ENCODE results near the gene MUC4.
"Not testable (repeated sequence)": the region's sequence is repeated elsewhere in the genome, so short reads cannot be mapped to it uniquely, and the experiment has no call there.

The MUC4 gene

DNA sequence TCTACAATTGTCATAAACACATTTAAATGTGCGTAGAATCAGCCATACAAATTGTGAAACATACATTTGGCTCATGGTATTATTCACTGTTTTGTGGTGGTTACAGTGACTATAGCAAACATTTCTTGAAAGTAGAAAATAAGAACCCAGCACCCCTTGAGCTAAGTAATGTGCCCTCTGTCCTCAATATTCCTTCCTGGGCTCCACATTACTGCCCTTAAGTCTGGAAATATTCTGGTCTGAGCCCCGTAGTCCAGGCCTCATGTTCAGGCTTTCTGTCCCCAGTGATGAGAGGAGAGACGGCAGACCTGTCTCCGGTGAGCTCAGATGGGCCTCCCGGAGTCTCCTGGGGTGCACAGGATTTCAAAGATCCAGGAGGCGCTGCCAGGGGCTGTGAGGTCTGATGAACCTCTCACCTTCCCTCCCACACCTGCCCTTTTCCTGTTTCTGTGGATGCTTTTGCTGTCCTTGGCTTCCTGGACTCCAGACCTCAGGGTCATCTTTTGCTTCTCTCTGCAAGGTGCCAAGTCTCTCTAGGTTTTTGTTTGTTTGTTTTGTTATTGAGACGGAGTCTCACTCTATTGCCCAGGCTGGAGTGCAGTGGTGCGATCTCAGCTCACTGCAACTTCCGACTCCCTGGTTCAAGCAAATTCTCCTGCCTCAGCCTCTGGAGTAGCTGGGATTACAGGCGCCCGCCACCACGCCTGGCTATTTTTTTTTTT, 99.8 kb downstream of the MUC4 start:
- TF ChIP-seq, protein P1, sequence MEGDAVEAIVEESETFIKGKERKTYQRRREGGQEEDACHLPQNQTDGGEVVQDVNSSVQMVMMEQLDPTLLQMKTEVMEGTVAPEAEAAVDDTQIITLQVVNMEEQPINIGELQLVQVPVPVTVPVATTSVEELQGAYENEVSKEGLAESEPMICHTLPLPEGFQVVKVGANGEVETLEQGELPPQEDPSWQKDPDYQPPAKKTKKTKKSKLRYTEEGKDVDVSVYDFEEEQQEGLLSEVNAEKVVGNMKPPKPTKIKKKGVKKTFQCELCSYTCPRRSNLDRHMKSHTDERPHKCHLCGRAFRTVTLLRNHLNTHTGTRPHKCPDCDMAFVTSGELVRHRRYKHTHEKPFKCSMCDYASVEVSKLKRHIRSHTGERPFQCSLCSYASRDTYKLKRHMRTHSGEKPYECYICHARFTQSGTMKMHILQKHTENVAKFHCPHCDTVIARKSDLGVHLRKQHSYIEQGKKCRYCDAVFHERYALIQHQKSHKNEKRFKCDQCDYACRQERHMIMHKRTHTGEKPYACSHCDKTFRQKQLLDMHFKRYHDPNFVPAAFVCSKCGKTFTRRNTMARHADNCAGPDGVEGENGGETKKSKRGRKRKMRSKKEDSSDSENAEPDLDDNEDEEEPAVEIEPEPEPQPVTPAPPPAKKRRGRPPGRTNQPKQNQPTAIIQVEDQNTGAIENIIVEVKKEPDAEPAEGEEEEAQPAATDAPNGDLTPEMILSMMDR (IDR thresholded peaks at IDR 0.05; ENCODE audit: low read depth, low read length), result no peak
- DNase-seq (ENCODE audit: low read depth, low spot score), result no peak
- in situ Hi-C loops (cut with HindIII; ENCODE audit: low sequenced_read_pairs), result no loop called here
- no peak overlapping the region for H3K4me3 ChIP-seq (ENCODE audit: low read depth, low read length)

DNA sequence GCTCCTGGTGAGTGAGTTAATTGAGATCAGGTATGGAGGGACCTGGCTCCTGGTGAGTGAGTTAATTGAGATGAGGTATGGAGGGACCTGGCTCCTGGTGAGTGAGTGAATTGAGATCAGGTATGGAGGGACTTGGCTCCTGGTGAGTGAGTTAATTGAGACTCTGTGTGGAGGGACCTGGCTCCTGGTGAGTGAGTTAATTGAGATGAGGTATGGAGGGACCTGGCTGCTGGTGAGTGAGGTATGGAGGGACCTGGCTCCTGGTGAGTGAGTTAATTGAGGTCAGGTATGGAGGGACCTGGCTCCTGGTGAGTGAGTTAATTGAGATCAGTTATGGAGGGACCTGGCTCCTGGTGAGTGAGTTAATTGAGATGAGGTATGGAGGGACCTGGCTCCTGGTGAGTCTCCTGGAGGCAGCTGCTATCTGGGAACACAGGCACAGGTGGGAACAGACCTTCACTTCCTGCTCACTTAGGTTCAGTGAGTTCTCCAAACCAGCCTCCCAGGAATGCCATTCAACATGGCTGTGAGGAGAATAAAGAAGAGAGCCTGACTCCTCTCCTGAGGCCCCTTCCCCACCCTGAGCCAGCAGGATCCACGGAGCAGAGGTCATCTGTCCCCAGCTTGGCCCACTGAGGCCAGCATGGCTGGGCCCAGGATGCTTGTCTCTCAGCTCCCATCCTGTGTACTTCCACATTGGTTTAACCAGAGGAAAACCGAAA, 100.5 kb downstream of the MUC4 start:
- in situ Hi-C loops (cut with HindIII; ENCODE audit: low sequenced_read_pairs); DNase-seq (ENCODE audit: low read depth, low spot score): not testable (repeated sequence)

DNA sequence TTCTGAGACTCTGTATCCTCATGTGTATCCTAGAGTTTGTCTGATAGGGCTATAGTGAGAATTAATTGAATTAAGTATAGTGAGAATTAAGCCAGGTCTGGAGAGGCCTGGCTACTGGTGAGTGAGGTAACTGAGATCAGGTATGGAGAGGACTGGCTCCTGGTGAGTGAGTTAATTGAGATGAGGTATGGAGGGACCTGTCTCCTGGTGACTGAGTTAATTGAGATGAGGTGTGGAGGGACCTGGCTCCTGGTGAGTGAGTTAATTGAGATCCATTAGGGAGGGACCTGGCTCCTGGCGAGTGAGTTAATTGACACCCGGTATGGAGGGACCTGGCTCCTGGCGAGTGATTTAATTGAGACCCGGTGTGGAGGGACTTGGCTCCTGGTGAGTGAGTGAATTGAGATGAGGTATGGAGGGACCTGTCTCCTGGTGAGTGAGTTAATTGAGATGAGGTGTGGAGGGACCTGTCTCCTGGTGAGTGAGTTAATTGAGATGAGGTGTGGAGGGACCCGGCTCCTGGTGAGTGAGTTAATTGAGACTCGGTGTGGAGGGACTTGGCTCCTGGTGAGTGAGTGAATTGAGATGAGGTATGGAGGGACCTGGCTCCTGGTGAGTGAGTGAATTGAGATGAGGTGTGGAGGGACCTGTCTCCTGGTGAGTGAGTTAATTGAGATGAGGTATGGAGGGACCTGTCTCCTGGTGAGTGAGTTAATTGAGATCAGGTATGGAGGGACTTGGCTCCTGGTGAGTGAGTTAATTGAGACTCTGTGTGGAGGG, 101.4 kb downstream of the MUC4 start:
- DNase-seq (ENCODE audit: low read depth, low spot score); H3K4me3 ChIP-seq (ENCODE audit: low read depth, low read length); in situ Hi-C loops (cut with HindIII; ENCODE audit: low sequenced_read_pairs): not testable (repeated sequence)

More for the DNA sequence above, 100.5 kb downstream of the MUC4 start:
- H3K4me3 ChIP-seq (ENCODE audit: low read depth, low read length), result not testable (repeated sequence)

DNA sequence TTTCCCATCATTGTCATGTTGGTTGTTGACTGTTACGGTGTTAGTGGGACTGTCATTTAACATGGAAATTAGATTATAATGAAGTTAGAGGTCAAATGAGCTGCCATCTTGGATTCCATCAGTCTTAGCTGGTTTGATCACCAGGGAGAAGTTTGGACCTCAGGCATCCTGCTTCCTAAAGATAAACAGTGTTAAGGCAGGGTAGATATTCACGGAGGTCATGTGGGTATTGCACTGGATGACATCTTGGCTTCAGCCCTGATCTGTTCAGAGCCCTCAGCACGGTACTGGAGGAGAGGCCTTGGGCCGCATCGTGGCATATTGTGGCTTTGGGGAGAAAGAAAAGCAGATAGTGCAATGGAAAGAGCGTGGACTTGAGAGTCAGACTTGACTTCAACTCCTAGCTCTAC, 102.0 kb downstream of the MUC4 start:
- in situ Hi-C loops (cut with HindIII; ENCODE audit: low sequenced_read_pairs), result no loop called here
- DNase-seq (ENCODE audit: low read depth, low spot score), result no peak
- TF ChIP-seq, protein P1 (IDR thresholded peaks at IDR 0.05; ENCODE audit: low read depth, low read length), result no peak
- H3K4me3 ChIP-seq (ENCODE audit: low read depth, low read length), result no peak overlapping the region

DNA sequence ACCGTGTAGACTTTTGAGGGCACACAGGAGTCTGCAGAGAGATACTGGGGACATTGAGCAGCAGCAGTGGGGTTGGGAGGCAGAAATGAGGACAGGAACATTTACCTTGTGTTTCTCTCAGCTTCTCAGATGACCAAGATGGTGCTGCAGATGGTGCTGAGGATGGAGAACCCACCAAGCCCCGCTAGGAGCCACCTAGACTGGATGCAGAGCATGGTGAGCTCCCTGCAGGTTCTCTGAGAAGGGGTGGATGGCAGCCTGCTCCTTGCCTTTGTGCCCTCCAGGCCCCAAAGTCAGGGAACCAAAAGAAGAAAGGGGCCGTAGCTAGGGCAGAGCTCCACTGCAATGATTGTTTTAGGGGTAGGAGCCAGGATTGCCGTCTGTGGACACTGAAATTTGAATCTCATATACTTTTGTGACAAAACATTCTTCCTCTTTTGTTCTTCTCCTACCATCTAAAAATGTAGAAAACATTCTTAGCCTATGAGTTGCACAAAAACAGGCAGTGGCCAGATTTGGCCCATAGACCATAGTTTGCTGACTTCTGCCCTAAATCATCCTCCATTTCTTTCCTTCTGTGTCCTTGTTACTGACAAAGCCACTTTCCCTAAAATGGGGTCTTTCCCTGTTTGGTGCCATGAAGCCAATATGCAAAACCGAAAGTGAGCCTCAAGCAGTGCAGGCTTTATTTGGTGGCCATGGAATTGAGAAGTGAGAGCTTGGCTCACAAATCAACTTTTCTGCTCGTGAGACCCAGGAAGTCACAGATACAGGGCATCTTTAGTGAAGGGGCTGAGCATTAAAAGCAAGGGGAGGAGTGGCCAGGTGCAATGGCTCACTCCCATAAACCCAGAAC, 102.9 kb downstream of the MUC4 start:
- in situ Hi-C loops (cut with HindIII; ENCODE audit: low sequenced_read_pairs), result no loop called here

DNA sequence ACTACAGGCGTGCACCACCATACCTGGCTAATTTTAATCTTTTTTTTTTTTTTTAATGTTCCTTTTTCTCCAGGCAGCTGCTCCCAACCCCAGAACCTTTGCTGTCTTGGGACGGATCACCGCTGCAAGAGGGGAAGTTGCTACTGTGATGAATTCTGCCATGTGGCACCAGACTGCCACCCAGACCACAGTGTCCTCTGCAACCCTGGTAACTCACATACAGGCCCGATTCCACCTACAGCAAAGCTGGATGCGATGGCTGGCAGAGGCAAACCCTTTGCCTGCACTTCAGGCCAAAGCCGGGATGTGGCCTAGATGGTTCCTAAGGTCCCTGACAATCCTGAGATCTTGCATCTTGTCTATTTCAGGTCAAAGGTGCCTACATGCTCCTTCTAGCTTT, 103.7 kb downstream of the MUC4 start:
- in situ Hi-C loops (cut with HindIII; ENCODE audit: low sequenced_read_pairs), result no loop called here
- no peak overlapping the region for H3K4me3 ChIP-seq (ENCODE audit: low read depth, low read length)
- DNase-seq (ENCODE audit: low read depth, low spot score), result no peak
- TF ChIP-seq, protein P1 (IDR thresholded peaks at IDR 0.05; ENCODE audit: low read depth, low read length), result no peak

More for the DNA sequence above, 102.9 kb downstream of the MUC4 start:
- H3K4me3 ChIP-seq (ENCODE audit: low read depth, low read length), result no peak overlapping the region
- no peak for DNase-seq (ENCODE audit: low read depth, low spot score)
- TF ChIP-seq, protein P1 (IDR thresholded peaks at IDR 0.05; ENCODE audit: low read depth, low read length), result no peak

All from astrocyte of the spinal cord (primary cell).